Measurements from ENCODE around the gene RHBDL2. TPM values are rescaled to one million over a fixed set of nuclear protein-coding genes. Genes with fewer than 3 reads are reported as not detected.

RHBDL2 gene
- total and polyA plus RNA-seq, 4 donors = 0.14 to 0.28 (median 0.17) TPM; not detected in 1

DNA sequence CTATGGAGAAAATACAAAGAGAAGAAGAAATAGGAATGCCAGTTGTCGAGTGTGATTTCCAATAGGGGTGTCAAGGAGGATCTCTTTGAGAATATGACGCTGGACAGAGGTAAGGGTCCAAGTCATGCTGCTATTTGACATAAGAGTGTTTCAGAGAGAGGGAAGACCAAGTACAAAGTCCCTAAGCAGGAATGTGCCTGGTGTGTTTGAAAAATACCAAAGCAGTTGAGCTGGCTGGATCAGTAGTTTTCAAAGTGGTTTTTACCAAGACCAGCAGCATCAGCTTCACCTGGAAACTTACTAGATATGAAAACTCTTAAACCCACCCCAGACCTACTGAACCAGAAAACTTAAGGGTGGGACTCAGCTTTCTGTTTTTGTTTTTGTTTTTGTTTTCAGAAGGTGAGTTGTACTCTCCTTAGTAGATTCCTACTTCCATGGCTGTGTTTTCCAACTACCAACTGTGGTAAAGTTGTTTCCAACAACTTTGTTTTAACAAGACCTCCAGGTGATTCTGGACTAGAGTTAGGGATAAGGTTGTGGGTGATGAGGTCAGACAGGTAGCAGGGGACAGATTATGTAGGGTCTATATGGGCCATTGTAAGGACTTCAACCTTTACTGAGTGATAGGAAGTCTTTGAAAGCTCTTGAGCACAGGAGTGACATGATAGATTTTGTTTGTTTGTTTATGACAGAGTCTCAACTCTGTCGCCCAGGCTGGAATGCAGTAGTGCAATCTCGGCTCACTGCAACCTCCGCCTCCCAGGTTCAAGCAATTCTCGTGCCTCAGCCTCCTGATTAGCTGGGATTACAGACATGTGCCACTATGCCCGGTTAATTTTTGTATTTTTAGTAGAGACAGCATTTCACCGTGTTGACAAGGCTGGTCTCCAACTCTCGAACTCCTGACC lies 53.0 kb downstream of the RHBDL2 start:
- WGBS = 76% methylated on average over 9 of the region's 9 CpGs

DNA sequence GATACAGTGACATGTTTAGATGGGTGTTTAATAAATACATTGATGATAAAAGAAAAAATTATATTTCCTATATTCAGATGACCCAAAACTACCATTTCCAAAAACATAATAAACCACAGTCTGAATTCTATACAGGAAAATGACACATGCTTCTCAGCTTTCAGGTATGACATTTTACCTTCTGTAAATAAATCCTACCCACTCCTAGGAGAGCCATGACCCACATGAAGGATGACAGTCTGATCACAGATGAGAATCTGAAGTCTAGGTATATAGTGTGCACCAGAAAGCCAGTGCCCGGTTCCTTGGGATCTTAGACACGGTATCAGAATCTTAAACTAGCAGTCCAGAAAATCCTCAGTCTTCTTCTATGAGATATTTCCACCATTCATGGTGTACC lies 56.5 kb downstream of the RHBDL2 start:
- 92% methylated on average over 2 of the region's 2 CpGs for WGBS
- Histone ChIP-seq H3K4me3 (ENCODE audit: low read depth in 1 of 3, low read length in 3 of 3) (no peak overlapping the region), H3K4me1 (ENCODE audit: control insufficient read depth in 4 of 4, insufficient read depth in 4 of 4, low read length in 3 of 4) (no peaks in the 10 kb centered on the region), H3K27me3 (ENCODE audit: control insufficient read depth in 4 of 4, insufficient read depth in 4 of 4, low read length in 3 of 4) (no peaks in the 10 kb centered on the region), H3K9ac (ENCODE audit: low read depth in 1 of 2, low read length in 2 of 2) (no peak overlapping the region), H3K9me3 (ENCODE audit: control insufficient read depth in 4 of 4, low read length in 3 of 4) (no peaks in the 10 kb centered on the region), H3K36me3 (ENCODE audit: control insufficient read depth in 4 of 4, insufficient read depth in 3 of 4, low read depth in 1 of 4, low read length in 3 of 4) (no peaks in the 10 kb centered on the region), H3K27ac (ENCODE audit: low read depth in 1 of 2, low read length in 2 of 2) (no peak overlapping the region)
- TF ChIP-seq, protein P1, sequence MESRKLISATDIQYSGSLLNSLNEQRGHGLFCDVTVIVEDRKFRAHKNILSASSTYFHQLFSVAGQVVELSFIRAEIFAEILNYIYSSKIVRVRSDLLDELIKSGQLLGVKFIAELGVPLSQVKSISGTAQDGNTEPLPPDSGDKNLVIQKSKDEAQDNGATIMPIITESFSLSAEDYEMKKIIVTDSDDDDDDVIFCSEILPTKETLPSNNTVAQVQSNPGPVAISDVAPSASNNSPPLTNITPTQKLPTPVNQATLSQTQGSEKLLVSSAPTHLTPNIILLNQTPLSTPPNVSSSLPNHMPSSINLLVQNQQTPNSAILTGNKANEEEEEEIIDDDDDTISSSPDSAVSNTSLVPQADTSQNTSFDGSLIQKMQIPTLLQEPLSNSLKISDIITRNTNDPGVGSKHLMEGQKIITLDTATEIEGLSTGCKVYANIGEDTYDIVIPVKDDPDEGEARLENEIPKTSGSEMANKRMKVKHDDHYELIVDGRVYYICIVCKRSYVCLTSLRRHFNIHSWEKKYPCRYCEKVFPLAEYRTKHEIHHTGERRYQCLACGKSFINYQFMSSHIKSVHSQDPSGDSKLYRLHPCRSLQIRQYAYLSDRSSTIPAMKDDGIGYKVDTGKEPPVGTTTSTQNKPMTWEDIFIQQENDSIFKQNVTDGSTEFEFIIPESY (IDR thresholded peaks at IDR 0.05) = no peak
- TF ChIP-seq GABPA (IDR thresholded peaks at IDR 0.05 in 1 of 2, conservative IDR thresholded peaks at IDR 0.05 in 1 of 2) = no peak
- no peak for TF ChIP-seq RXRA (IDR thresholded peaks at IDR 0.05)
- no peak for TF ChIP-seq YY1 (IDR thresholded peaks at IDR 0.05)
- TF ChIP-seq EGR1 (IDR thresholded peaks at IDR 0.05; ENCODE audit: low read depth in 2 of 2) = no peak
- TF ChIP-seq, protein P2, sequence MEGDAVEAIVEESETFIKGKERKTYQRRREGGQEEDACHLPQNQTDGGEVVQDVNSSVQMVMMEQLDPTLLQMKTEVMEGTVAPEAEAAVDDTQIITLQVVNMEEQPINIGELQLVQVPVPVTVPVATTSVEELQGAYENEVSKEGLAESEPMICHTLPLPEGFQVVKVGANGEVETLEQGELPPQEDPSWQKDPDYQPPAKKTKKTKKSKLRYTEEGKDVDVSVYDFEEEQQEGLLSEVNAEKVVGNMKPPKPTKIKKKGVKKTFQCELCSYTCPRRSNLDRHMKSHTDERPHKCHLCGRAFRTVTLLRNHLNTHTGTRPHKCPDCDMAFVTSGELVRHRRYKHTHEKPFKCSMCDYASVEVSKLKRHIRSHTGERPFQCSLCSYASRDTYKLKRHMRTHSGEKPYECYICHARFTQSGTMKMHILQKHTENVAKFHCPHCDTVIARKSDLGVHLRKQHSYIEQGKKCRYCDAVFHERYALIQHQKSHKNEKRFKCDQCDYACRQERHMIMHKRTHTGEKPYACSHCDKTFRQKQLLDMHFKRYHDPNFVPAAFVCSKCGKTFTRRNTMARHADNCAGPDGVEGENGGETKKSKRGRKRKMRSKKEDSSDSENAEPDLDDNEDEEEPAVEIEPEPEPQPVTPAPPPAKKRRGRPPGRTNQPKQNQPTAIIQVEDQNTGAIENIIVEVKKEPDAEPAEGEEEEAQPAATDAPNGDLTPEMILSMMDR (IDR thresholded peaks at IDR 0.05; ENCODE audit: low read depth, low read length, missing input control) = no peak
- TF ChIP-seq NR2F2 (IDR thresholded peaks at IDR 0.05) = no peak
- no peak for TF ChIP-seq RAD21 (IDR thresholded peaks at IDR 0.05)
- no peak for TF ChIP-seq JUND (IDR thresholded peaks at IDR 0.05)
- no peak for TF ChIP-seq FOXA1 (IDR thresholded peaks at IDR 0.05)
- no peak for TF ChIP-seq HNF4A (conservative IDR thresholded peaks at IDR 0.05)
- TF ChIP-seq, protein P3, sequence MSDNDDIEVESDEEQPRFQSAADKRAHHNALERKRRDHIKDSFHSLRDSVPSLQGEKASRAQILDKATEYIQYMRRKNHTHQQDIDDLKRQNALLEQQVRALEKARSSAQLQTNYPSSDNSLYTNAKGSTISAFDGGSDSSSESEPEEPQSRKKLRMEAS (IDR thresholded peaks at IDR 0.05) = no peak
- TF ChIP-seq FOXA2 (IDR thresholded peaks at IDR 0.05) = no peak
- no peak for TF ChIP-seq SP1 (IDR thresholded peaks at IDR 0.05)
- TF ChIP-seq, protein P4, sequence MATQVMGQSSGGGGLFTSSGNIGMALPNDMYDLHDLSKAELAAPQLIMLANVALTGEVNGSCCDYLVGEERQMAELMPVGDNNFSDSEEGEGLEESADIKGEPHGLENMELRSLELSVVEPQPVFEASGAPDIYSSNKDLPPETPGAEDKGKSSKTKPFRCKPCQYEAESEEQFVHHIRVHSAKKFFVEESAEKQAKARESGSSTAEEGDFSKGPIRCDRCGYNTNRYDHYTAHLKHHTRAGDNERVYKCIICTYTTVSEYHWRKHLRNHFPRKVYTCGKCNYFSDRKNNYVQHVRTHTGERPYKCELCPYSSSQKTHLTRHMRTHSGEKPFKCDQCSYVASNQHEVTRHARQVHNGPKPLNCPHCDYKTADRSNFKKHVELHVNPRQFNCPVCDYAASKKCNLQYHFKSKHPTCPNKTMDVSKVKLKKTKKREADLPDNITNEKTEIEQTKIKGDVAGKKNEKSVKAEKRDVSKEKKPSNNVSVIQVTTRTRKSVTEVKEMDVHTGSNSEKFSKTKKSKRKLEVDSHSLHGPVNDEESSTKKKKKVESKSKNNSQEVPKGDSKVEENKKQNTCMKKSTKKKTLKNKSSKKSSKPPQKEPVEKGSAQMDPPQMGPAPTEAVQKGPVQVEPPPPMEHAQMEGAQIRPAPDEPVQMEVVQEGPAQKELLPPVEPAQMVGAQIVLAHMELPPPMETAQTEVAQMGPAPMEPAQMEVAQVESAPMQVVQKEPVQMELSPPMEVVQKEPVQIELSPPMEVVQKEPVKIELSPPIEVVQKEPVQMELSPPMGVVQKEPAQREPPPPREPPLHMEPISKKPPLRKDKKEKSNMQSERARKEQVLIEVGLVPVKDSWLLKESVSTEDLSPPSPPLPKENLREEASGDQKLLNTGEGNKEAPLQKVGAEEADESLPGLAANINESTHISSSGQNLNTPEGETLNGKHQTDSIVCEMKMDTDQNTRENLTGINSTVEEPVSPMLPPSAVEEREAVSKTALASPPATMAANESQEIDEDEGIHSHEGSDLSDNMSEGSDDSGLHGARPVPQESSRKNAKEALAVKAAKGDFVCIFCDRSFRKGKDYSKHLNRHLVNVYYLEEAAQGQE (IDR thresholded peaks at IDR 0.05) = no peak
- TF ChIP-seq, protein P5, sequence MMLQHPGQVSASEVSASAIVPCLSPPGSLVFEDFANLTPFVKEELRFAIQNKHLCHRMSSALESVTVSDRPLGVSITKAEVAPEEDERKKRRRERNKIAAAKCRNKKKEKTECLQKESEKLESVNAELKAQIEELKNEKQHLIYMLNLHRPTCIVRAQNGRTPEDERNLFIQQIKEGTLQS (IDR thresholded peaks at IDR 0.05) = no peak
- TF ChIP-seq TAF1 (conservative IDR thresholded peaks at IDR 0.05) = no peak
- TF ChIP-seq HNF4G (IDR thresholded peaks at IDR 0.05) = no peak
- no peak for DNase-seq (ENCODE audit: low spot score)

More for the DNA sequence above, 53.0 kb downstream of the RHBDL2 start:
- no peaks in the 10 kb centered on the region for H3K27me3 ChIP-seq (ENCODE audit: control insufficient read depth in 4 of 4, insufficient read depth in 4 of 4, low read length in 3 of 4)
- H3K4me1 ChIP-seq (ENCODE audit: control insufficient read depth in 4 of 4, insufficient read depth in 4 of 4, low read length in 3 of 4) = no peaks in the 10 kb centered on the region
- H3K36me3 ChIP-seq (ENCODE audit: control insufficient read depth in 4 of 4, insufficient read depth in 3 of 4, low read depth in 1 of 4, low read length in 3 of 4) = no peaks in the 10 kb centered on the region
- H3K9me3 ChIP-seq (ENCODE audit: control insufficient read depth in 4 of 4, low read length in 3 of 4) = no peaks in the 10 kb centered on the region
- TF ChIP-seq TAF1 (conservative IDR thresholded peaks at IDR 0.05) (no peak), HNF4G (IDR thresholded peaks at IDR 0.05) (no peak), GABPA (IDR thresholded peaks at IDR 0.05 in 1 of 2, conservative IDR thresholded peaks at IDR 0.05 in 1 of 2) (no peak), JUND (IDR thresholded peaks at IDR 0.05) (no peak), YY1 (IDR thresholded peaks at IDR 0.05) (no peak), HNF4A (conservative IDR thresholded peaks at IDR 0.05) (no peak), FOXA1 (IDR thresholded peaks at IDR 0.05) (no peak)
- TF ChIP-seq, protein P1 (IDR thresholded peaks at IDR 0.05) = no peak
- TF ChIP-seq, protein P5 (IDR thresholded peaks at IDR 0.05) = no peak
- H3K27ac ChIP-seq (ENCODE audit: low read depth in 1 of 2, low read length in 2 of 2) = no peak overlapping the region
- no peak overlapping the region for H3K4me3 ChIP-seq (ENCODE audit: low read depth in 1 of 3, low read length in 3 of 3)
- H3K9ac ChIP-seq (ENCODE audit: low read depth in 1 of 2, low read length in 2 of 2) = no peak overlapping the region
- no peak for DNase-seq (ENCODE audit: low spot score)
